Activated CD8-positive, alpha-beta memory T cell treated with anti-CD3 and anti-CD28 coated beads for 1 hour (primary cell): ENCODE measurements around the gene CDK13.
A peak's percentile ranks its signal among the peaks of the same experiment; 100 is the strongest.
"Not testable (repeated sequence)": the region's sequence is repeated elsewhere in the genome, so short reads cannot be mapped to it uniquely, and the experiment has no call there.

Experiments
- DNase-seq, 2 donors: peaks; one replicate each; pipeline ENCODE4 v3.0.0-alpha.2; 2020; ENCODE audit warnings: low read depth in 1 of 2; ENCODE audit errors: extremely low read depth in 1 of 2

CDK13 gene

DNA sequence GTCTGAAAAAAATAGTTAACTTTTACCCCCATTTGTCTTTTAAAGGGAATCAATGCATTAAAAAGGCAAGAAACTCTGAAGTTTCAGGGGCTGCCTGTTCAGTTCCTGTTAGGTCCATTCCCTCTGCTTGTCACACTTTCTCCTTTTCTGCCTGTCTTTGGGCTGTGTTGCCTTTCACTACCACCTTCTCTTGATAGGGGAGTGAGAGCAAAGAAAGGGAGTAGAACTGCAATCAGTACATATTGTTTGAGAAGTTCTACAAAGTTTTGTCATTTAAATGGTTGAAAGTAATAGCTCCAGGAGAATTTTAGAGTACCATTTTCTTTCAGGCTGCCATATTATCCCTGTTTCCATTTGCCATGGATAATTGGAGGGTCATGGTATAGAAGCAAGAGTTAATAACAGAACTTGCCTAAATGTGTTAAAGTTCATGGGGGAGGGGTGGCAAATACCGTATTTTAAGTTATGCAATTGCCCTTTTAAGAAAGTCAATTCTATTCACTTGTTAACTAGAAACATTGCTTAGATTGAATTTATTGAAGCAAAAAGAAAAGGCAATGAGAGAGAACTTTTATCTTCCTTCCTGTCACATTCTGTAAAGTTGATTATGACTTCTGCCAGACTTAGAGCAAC, 145.8 kb downstream of the CDK13 start:
- DNase-seq = no peak

DNA sequence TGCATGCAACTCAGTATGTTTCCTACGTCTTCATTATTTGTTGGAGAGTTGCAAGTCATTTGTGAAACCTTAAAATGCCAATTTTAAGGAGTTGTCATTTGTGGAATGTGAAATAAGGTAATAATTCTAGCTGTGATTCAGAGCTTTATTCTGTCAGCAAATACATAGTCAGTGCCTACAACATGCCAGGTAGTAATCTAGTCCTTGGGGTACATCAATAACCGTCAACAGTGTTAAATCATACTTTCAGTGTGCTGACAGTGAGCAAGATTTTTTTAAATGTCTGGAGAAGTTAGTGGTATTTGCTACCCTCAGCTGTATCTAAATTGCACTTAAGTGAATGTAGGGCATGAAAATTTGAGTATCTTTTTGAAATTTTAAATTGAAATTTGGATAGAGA, 147.7 kb downstream of the CDK13 start:
- DNase-seq = no peak

DNA sequence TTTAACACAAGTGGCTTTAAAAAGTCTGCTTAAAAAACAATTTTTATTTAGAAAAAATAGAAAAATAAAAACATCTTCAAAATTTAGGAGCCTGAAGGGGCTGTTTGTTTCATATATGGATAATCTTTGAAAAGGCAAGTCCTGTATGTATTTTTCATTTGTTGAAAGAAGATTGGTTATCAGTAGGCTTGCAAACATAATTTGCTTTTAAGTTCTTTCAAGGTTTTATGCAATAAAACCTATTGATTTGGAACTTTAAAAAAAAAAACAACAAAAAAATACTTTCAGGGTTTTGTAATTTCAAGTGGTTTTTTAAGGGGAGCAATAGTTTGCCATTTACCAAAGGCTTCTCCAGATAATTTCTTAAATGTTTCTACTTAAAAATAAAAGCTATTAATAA, 148.8 kb downstream of the CDK13 start:
- DNase-seq = no peak

DNA sequence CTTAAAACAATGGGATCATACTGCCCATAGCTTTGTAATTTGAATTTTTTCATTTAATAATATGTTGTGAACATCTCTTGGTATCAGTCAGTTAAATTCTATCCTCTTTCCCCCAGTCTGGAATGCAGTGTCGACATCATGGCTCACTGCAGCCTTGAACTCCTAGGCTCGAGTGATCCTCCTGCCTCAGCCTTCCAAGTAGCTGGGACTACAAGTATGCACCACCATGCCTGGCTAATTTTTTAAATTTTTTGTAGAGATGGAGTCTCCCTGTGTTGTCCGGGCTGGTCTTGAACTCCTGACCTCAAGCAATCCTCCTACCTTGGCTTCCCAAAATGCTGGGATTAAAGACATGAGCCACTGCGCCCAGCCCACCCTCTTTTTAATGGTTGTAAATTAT, 149.8 kb downstream of the CDK13 start:
- DNase-seq = no peak

DNA sequence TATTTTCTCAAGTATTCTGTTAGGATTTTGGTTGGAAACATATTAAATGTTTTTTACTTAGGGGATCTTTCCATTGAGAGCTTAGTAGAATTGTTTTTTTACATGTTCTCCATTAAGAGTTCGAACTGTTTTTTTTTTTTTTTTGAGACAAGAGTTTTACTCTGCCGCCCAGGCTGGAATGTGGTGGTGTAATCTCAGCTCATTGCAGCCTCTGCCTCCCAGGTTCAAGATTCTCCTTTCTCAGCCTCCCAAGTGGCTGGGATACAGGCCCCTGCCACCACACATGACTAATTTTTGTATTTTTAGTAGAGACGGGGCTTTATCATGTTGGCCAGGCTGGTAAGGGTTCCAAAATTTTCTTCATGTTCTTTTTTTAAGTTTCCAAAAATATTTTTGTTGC, 151.1 kb downstream of the CDK13 start:
- DNase-seq = no peak

DNA sequence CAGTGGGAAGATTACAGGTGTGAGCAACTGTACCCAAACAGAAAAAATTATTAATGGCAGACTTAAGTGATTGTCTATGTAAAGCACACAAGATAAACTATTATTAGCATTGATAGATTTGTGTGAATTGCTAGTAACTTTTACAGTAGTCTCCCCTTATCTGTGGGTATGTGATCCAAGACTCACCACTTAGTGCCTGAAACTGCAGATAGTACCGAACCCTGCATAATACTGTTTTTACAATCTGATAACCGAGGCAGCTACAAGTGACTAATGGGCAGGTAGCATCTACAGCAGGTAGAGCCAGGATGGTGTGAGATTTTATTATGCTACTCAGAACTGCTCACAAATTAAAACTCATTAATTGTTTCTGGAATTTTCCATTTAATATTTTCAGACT, 152.8 kb downstream of the CDK13 start:
- DNase-seq = no peak

DNA sequence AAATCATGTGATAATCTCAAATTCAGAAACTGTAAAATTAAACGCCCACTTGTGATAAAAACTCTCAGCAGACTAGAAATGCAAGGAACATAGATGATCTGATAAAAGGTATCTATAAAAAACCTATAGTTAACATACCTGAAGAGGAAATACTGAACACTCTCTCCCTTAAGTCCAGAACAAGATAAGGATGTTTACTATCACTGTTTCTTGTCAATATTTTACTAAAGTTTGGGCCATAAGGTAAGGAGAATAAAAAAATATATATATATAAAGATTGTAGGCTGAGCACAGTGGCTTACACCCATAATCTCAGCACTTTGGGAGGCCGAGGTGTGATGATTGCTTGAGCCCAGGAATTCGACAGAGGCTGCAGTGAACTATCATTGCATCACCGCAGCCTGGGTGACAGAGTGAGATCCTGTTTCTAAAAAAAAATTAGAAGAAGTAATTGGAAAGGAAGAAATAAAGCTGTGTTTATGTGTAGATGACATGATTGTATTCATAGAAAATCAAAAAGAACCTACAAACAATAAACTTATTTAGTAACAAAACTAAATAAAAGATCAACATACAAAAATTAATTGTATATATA, 155.9 kb downstream of the CDK13 start:
- no peak for DNase-seq

DNA sequence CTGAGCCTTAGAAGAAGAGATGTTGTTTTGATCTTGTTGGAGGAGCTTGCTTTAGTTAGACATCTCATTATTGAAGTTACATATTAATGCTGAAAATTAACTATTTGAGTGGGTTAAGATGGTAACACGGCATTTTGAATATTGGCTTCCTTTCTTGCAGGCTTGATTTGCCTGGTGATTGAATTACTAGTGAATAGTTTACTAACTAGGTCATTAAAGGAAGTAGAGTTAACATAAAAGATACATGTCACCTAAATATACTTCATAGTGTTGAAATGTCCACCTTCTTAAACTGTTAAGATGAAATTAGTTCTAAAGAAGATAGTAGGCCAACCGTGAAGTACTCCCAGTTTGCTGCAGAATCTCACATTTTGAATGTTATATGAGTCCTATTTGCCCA, 165.9 kb downstream of the CDK13 start:
- no peak for DNase-seq

DNA sequence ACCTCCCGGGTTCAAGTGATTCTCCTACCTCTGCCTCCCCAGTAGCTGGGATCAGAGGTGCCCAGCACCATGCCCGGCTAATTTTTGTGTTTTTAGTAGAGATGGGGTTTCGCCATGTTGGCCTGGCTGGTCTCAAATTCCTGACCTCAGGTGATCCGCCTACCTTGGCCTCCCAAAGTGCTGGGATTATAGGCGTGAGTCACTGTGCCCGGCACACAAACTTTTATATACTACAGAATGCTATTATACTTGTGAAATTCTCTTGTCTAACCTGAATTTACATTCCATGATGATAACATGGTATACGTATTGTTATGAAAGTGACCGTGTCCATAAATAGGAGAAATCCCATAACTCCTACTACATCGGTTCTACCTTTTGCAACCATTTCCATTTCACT, 167.1 kb downstream of the CDK13 start:
- DNase-seq = not testable (repeated sequence)

DNA sequence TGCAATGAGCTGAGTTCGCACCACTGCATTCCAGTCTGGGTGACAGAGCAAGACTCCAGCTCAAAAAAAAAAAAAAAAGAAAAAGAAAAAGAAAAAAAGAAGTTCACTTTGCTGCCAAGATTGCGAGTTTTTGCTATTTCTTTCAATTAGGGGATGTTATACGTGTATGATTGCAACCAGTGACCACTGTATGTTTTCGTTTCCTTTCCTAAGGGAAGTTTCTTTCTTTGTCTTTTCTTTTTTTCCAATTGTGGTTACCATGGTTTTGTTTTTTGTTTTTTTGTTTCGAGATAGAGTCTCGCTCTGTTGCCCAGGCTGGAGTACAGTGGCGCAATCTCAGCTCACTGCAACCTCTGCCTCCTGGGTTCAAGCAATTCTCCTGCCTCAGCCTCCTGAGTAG, 168.1 kb downstream of the CDK13 start:
- not testable (repeated sequence) for DNase-seq

DNA sequence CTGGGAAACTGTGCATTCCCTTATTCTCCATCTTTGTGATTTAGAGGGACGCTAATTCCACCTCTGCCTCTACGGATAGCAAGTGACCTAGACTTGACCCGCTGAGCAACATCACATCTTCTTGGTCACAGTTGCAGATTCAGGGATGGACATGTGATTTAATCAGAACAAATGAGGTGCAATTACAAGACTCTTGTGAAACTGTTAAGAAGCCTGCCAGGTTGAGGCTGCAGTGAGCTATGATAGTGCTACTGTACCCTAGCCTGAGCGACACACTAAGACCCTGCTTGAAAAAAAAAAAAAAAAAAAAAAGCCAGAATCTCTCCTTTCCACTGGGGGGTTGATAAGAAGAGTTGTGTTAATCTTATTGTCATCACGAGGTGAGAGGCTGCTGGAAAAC, 170.0 kb downstream of the CDK13 start:
- no peak for DNase-seq

DNA sequence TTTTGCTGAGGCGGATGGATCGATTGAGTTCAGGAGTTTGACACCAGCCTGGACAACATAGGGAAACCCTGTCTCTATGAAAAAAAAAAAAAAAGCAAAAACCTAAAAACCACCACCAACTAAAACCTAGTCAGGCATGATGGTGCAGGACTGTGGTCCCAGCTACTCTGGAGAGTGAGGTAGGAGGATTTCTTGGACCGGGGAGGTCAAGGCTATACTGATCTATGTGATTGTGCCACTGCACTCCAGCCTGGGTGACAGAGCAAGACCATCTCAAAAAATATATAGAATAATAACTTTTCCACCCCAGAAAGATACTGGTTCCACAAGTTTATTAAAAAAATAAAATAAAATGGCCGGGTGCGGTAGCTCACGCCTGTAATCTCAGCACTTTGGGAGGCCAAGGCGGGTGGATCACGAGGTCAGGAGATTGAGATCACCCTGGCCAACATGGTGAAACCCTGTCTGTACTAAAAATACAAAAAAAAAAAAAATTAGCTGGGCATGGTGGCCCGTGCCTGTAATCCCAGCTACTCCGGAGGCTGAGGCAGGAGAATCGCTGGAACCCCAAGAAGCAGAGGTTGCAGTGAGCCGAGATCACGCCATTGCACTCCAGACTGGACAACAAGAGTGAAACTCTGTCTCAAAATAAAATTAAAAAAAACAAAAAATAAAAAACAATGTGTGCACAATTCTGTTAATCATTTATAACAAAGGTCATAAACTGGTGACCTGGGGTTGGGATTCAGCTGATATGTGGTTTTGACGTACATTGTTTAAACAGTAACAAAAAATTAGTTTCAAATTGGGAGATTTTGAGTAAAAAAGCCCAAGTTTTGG, 172.3 kb downstream of the CDK13 start:
- DNase-seq = not testable (repeated sequence)

DNA sequence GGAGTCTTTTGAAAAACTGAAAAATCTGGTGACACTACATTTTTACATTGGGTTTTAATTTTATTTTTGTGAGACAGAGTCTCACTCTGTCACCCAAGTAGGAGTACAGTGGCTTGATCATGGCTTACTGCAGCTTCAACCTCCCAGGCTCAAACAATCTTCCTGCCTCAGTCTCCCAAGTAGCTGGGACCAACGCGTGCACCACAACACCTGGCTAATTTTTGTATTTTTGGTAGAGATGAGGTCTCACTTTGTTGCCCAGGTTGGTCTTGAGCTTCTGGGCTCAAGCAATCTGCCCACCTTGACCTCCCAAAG, 172.8 kb downstream of the CDK13 start:
- DNase-seq = no peak

DNA sequence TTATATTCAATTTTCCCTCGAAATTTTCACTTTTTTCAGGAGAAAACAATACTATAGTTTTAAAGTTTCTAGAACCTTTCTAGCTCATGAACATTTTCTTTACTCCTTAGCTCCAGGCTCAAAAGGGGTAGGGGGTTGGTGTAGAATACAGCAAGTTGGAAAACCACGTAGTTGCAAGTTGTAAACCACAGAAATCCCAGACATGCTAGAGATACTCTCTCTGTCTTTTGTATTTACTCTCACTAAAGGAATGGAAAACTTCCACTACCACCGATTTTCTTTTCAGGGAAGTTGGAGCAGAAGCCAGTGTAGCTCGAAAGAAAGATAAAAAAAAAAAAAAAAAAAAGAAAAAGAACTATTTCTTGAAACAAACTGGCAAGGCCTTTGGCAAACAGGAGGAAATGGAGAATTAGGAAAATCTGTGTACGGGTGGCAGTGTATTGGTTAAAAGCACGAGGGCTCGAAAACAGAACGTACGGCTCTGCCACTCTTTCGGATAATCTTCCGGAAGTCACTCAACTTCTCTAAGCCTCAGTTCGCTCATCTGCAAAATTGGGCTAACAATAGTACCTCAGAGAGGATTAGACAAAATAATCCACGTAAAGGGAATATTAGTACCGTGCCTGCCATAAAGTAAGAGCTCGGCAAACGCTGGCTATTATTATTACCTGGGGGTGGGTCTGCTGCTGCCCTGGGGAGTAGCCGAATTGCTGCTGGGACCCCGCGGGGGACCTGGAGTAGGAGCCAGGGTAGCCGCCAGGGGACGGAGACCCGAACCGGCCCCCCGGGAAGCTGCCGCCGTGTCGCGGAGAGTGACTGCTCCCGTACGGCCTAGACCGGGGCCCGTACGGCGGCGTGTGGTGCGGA, 183.7 kb downstream of the CDK13 start:
- DNase-seq = peak in 1 of 2 donors; percentile 5

DNA sequence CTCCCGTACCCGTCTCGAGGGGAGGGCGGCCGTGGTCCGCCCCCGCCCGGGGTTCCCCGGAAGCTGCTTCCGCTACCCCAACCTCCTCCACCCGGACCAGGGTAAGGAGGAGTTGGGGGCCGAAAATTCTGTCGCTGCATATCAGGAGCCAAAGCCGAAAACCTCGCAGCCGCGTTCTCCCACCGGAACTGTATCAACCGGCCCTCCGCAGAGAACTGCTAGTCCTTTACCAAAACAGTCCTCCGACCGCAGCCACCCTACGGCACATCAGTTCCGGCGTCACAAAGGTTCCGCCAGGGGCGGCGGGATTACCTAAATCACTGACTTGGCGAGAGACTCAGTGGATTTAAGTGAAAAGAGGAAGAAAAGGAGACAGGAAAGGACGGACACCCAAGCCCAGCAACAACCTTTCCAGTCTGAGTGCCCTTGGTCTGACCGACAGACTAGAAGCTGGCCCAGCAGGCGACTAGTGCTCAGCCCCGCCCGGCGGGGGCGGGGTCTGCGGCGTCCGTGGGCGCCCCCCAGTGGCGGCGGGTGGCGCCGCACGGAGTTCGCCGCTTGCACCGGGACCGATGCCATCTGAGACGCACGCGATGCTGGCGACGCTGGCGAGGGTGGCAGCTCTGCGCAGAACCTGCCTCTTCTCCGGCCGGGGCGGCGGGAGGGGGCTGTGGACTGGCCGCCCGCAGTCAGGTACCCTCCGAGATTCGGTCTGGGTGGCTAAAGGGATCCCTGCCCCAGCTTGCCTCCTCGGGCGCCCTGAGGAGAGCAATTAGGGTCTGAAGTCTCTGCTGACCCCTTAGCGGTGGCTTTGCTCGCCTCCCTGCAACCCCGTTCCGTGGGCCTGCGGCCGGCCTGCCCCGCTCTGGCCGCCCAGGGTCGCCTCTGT, 184.6 kb downstream of the CDK13 start, which contains the start of the genes MPLKIP and SUGCT:
Gene MPLKIP, minus strand, starts transcription at position 195 of the 889 bp plus-strand sequence. Its CDS starts 55 bp downstream, at position 140.
Gene SUGCT, plus strand, starts transcription at position 578 of the 889 bp plus-strand sequence.
- DNase-seq = peak; percentile 68 to 74

DNA sequence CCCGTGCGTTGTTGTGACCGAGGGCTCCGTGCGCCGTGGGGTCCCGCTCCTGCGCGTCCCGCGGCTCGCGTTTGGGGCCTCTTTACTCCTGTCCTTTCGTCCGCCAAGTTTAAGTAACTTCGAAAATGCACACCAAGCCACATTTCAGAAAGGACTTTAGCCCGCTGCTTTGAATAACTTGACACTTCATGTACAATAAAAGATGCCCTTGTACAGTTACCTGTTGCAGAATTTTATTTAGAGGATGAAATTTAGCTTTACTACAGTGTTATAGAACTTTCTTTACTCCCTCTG, 185.2 kb downstream of the CDK13 start:
- DNase-seq = peak in 1 of 2 donors; percentile 2

DNA sequence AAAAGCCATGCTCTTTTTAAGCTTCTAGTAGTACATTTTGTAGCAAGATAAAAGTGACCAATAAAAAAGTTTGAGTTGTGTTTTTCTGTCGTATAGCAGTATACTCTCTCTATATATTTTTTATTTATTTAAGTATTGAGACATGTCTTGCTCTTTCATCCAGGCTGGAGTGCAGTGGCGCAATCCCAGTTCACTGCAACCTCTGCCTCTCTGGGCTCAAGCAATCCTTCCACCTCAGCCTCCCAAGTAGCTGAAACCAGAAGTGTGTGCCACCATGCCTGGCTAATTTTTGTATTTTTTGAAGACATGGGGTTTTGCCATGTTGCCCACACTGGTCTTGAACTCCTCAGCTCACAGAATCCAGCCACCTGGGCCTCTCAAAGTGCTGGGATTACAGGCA, 187.5 kb downstream of the CDK13 start:
- no peak for DNase-seq

DNA sequence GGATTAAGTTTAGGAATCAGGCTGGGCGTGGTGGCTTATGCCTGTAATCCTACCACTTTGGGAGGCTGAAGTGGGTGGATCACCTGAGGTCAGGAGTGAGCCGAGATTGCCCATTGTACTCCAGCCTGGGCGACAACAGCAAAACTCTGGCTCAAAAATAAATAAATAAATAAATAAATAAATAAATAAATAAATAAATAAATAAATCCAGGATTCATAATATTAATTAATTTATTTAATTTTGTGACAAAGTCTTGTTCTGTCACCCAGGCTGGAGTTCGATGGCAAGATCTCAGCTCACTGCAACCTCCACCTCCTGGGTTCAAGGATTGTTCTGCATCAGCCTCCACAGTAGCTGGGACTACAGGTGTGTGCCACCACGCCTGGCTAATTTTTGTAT, 188.9 kb downstream of the CDK13 start:
- no peak for DNase-seq

DNA sequence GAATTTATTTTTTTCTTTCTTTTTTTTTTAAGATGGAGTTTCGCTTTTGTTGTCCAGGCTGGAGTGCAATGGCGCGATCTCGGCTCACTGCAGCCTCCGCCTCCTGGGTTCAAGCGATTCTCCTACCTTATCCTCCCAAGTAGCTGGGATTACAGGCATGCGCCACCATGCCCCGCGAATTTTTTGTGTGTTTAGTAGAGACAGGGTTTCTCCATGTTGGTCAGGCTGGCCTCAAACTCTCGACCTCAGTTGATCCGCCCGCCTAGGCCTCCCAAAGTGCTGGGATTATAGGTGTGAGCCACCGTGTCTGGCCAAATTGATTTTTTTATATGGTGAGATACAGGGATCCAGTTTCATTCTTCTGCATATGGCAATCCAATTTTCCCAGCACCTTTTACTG, 189.8 kb downstream of the CDK13 start:
- not testable (repeated sequence) for DNase-seq

DNA sequence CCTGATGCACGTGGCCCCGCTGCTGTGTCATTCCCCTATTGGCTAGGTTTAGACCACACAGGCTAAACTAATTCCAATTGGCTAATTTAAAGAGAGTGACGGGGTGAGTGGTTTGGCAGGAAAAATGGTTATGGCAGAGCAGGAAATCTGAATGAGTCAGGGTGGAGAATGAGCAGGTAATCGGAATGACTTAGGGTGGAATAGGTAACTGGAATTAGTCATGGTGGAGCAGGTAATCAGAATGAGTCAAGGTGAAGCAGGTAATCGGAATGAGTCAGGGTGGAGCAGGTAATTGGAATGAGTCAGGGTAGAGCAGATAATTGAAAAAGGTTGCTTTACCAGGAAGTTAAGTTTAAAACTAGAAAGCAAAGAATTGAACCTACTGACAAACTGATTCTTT, 191.9 kb downstream of the CDK13 start:
- DNase-seq = not testable (repeated sequence)
